PC-9 (cell line): ENCODE data around the gene CENPX. TPM values are rescaled to one million over a fixed set of nuclear protein-coding genes. Genes with fewer than 3 reads are reported as not detected.

Experiments
- BruUV-seq: library from RNA; stranded (reverse); fragments of 400-500 nt; replicated peaks from 2 replicates; lab custom pipeline; 2021; lab: Mats Ljungman, UMichigan
- CTCF ChIA-PET: fragments of 300-600 bp; sonication (Branson Sonifier 250); formaldehyde crosslinking; loops from one replicate; lab custom pipeline; 2022; ENCODE audit warnings: antibody characterized with exemption; lab: Charles Lee
- POLR2A ChIA-PET: fragments of 300-600 bp; sonication (Branson Sonifier 250); formaldehyde crosslinking; loops from one replicate; lab custom pipeline; 2022; ENCODE audit warnings: antibody characterized with exemption; ENCODE audit not compliant: unreplicated experiment; lab: Charles Lee
- DNase-seq, 2 experiments: peaks; one replicate each; pipeline versions ENCODE4 v3.0.0 to v3.0.0-alpha.2; 2015 to 2022; ENCODE audit warnings: mixed read lengths in 1 of 2
- H2AFZ ChIP-seq: fragments of 200-600 bp; sonication (generic); 2 replicates; pipeline ENCODE4 v1.8.1; 2017; ENCODE audit warnings: antibody characterized with exemption
- H3F3A ChIP-seq: fragments of 200-600 bp; sonication (generic); 2 replicates; pipeline ENCODE4 v1.8.1; 2017; ENCODE audit warnings: antibody characterized with exemption, mild to moderate bottlenecking, low read depth; ENCODE audit not compliant: insufficient read depth
- H3K27ac ChIP-seq: fragments of 200-600 bp; sonication (generic); 2 replicates; pipeline ENCODE4 v1.6.1; 2016; ENCODE audit warnings: mixed run types
- H3K27me3 ChIP-seq: fragments of 200-600 bp; sonication (generic); 2 replicates; pipeline ENCODE4 v1.6.1; 2016; ENCODE audit warnings: low read depth, mixed run types; ENCODE audit not compliant: insufficient read depth
- H3K36me3 ChIP-seq: fragments of 200-600 bp; sonication (generic); 2 replicates; pipeline ENCODE4 v1.6.1; 2016; ENCODE audit warnings: low read depth, mixed run types
- H3K4me1 ChIP-seq: fragments of 200-600 bp; sonication (generic); replicated peaks from 2 replicates; pipeline ENCODE4 v1.6.1; 2016; ENCODE audit warnings: mixed run types; ENCODE audit not compliant: insufficient read depth
- H3K4me2 ChIP-seq: fragments of 200-600 bp; sonication (generic); 2 replicates; pipeline ENCODE4 v1.6.1; 2017; ENCODE audit warnings: mixed run types
- H3K4me3 ChIP-seq: fragments of 200-600 bp; sonication (generic); 2 replicates; pipeline ENCODE4 v1.6.1; 2016; ENCODE audit warnings: mixed run types
- H3K79me2 ChIP-seq: fragments of 200-600 bp; sonication (generic); 2 replicates; pipeline ENCODE4 v1.6.1; 2017; ENCODE audit warnings: low read depth, mixed run types
- H3K9me2 ChIP-seq: fragments of 200-600 bp; sonication (generic); 2 replicates; pipeline ENCODE4 v1.8.1; 2017; ENCODE audit warnings: mild to moderate bottlenecking; ENCODE audit not compliant: insufficient read depth
- H3K9me3 ChIP-seq: fragments of 200-600 bp; sonication (generic); 2 replicates; pipeline ENCODE4 v1.8.1; 2016; ENCODE audit warnings: low read depth; ENCODE audit not compliant: insufficient read depth
- H4K20me1 ChIP-seq: fragments of 200-600 bp; sonication (generic); 2 replicates; pipeline ENCODE4 v1.8.1; 2017; ENCODE audit not compliant: insufficient read depth
- EZH2 ChIP-seq: fragments of 200-600 bp; sonication (generic); IDR thresholded peaks from 2 replicates; pipeline ENCODE4 v1.8.0; 2017; ENCODE audit warnings: antibody characterized with exemption, low read depth
- intact Hi-C: fragments of 100-400 bp; cut with micrococcal nuclease; formaldehyde crosslinking; loops from one replicate; pipeline ENCODE4 v1.10.0; 2022; ENCODE audit not compliant: unreplicated experiment
- total RNA-seq: library from RNA; stranded (reverse); gene quantifications from 2 replicates; pipeline ENCODE4 v1.2.3, GENCODE V29; 2021
- TF ChIP-seq, protein P1 (sequence below): fragments of 200-600 bp; sonication (generic); conservative IDR thresholded peaks from 2 replicates; pipeline ENCODE4 v1.6.1; 2017; ENCODE audit warnings: mixed run types, antibody characterized with exemption, mild to moderate bottlenecking, moderate library complexity

The CENPX gene
- total RNA-seq, 1 experiment from 2014 or later: 132 TPM

DNA sequence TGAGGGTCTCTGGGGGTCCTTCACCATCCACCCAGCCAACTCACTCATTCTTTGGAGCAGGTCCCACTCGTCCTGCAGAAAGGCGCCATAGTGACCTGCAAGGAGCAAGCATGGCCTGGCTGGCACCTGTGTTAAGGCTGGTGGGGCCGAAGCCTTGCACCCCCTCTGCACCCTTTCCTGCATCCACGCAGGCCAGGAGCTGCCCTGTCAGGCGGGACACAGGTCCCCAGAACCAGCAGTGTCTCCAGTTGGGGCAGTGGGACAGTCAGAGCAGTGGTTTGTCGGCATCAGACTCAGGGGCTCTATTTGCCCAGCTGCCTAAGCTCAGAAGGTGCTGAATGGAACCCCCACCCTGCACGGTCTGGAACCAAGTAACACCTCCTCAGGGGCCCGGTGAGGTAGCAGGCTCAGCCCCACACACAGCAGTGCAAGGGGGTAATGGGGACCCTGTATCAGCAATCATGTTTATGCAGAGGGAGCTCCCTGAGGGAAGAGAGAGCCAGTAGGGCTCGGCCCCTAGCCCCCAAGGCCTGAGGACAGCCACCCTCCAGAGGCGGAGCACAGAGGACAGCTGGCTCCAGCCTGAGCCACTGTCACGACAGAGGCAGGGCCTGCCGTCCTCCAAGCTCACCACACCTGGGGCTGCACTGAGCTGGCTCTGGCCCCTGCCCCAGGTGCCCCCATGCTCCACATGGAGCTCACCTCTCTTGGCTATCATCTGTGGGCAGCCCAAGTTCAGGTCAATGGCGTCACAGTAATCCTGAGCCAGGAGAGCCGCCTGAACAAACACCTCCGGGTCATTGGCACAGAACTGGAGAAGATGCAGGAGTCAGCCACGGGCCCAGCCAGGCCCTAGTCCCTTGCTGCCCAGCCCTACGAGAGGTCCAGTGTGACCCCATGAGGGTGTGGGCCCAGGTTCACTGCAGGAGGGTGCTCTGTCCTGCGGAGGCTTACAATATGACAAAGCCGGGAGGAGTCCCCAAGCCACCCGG, 41.0 kb upstream of the CENPX start:
- BruUV-seq: no TSS peak
- POLR2A ChIA-PET: interaction anchor here (0.7 kb wide), 1 partner anchor 35 kb away, joined by 3 read pairs; no protein-coding TSS in a partner anchor
- CTCF ChIA-PET: interaction anchor here (0.9 kb wide), 1 partner anchor 26 kb away, joined by 3 read pairs; the partner anchor contains the start of gene DCXR

DNA sequence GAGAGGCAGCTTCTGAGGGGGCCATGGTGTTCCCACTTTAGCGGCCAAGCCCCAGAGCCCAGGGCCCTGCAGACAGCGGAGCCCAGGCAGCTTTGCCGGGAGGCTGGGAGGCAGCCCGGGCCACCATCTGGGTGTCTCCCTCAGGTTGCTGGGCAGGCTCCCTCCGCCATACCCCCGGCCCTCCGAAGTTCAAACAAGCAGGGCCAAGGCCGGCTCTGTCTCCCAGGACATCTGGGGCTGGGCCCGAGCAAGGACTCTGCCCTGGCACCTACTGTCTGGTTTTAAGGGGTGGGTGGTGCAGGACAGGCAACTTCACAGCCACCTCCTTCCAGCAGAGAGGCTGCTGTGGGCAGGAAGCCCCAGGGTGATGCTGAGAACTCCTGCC, 40.3 kb upstream of the CENPX start:
- no peaks in the 10 kb centered on the region for H3K27me3 ChIP-seq
- H3K9me2 ChIP-seq: no peaks in the 10 kb centered on the region
- H3K4me2 ChIP-seq: no peak overlapping the region
- no peak overlapping the region for H3K4me3 ChIP-seq
- H4K20me1 ChIP-seq: no peaks in the 10 kb centered on the region
- peaks cover 17% of the 10 kb centered on the region; the same call in 1 of the 2 replicates for H3K79me2 ChIP-seq
- H3K27ac ChIP-seq: no peak overlapping the region
- no peaks in the 10 kb centered on the region for H3K36me3 ChIP-seq
- H3K4me1 ChIP-seq: peaks cover 9% of the 10 kb centered on the region; the same call in 1 of the 2 replicates
- DNase-seq: no peak
- no peaks in the 10 kb centered on the region for H3K9me3 ChIP-seq
- intact Hi-C loops: no loop called here
- BruUV-seq: no TSS peak
- no peak for TF ChIP-seq EZH2
- TF ChIP-seq, protein P1, sequence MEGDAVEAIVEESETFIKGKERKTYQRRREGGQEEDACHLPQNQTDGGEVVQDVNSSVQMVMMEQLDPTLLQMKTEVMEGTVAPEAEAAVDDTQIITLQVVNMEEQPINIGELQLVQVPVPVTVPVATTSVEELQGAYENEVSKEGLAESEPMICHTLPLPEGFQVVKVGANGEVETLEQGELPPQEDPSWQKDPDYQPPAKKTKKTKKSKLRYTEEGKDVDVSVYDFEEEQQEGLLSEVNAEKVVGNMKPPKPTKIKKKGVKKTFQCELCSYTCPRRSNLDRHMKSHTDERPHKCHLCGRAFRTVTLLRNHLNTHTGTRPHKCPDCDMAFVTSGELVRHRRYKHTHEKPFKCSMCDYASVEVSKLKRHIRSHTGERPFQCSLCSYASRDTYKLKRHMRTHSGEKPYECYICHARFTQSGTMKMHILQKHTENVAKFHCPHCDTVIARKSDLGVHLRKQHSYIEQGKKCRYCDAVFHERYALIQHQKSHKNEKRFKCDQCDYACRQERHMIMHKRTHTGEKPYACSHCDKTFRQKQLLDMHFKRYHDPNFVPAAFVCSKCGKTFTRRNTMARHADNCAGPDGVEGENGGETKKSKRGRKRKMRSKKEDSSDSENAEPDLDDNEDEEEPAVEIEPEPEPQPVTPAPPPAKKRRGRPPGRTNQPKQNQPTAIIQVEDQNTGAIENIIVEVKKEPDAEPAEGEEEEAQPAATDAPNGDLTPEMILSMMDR: no peak
- ChIA-PET POLR2A (interaction anchor here (0.7 kb wide), 1 partner anchor 35 kb away, joined by 3 read pairs; no protein-coding TSS in a partner anchor), CTCF (no interaction called here)
- no peaks in the 10 kb centered on the region for H3F3A ChIP-seq
- no peak overlapping the region for H2AFZ ChIP-seq

More for the DNA sequence above, 41.0 kb upstream of the CENPX start:
- peak overlapping the region; percentile 89 for H3K4me2 ChIP-seq
- H3K4me1 ChIP-seq: peaks cover 9% of the 10 kb centered on the region; the same call in 1 of the 2 replicates
- H3K36me3 ChIP-seq: no peaks in the 10 kb centered on the region
- H2AFZ ChIP-seq: no peak overlapping the region
- no peaks in the 10 kb centered on the region for H3K9me3 ChIP-seq
- no peaks in the 10 kb centered on the region for H3K27me3 ChIP-seq
- peak overlapping the region; percentile 71 for H3K4me3 ChIP-seq
- no peaks in the 10 kb centered on the region for H3K9me2 ChIP-seq
- DNase-seq: no peak
- no peaks in the 10 kb centered on the region for H4K20me1 ChIP-seq
- no peaks in the 10 kb centered on the region for H3F3A ChIP-seq
- intact Hi-C loops: no loop called here
- TF ChIP-seq, protein P1: no peak
- no peak for TF ChIP-seq EZH2
- H3K79me2 ChIP-seq: peaks cover 17% of the 10 kb centered on the region; the same call in 1 of the 2 replicates
- no peak overlapping the region for H3K27ac ChIP-seq

DNA sequence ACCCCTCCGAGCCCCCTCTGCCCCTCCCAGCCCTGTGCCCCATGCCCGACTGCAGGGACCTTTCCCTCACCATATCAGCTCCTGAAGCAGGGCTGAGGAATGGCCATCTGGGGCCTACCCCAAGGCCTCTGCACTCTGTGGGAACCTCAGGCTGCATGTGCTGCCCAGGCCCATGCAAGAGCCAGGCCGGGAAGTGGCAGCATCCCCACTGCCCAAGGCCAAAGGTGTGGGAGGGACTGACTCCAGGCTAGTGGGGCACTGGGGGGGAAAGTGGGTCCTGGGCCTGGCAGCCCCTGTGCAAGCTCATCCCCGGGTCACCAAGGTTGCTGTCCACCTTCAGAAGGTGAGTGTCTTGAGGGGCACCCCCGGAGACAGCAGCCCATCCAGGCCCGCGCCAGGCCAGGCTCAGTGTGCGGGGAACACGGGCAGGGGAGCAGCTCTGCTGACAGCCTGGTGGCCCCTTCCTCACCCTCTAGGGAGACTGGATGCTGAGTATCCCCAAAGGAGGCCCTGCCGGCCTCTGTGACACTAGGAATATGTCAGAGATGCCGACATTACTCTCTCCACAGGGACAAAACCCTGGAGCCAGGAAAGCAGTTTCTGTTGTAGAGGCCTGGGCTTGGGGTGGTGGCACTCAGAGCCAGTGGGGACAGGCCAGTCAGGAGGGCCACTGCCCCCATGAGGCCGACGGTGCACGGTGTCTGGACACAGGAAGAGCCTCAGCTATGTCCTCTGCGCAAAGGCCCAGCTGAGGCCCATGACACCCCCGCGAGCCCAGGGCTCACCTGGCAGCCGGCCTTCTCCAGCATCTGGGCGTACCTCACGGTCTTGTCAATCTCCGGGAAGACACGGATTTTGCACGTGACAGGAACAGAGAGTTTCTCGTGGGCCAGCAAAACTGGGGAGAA, 39.7 kb upstream of the CENPX start:
- intact Hi-C loops: no loop called here
- ChIA-PET CTCF (no interaction called here), POLR2A (no interaction called here)
- Histone ChIP-seq H3K27me3 (no peaks in the 10 kb centered on the region), H3K36me3 (no peaks in the 10 kb centered on the region), H2AFZ (no peak overlapping the region), H3K4me3 (no peak overlapping the region), H3K79me2 (peaks cover 17% of the 10 kb centered on the region; the same call in 1 of the 2 replicates), H3K4me2 (no peak overlapping the region), H3K27ac (no peak overlapping the region), H3F3A (no peaks in the 10 kb centered on the region), H4K20me1 (no peaks in the 10 kb centered on the region), H3K9me2 (no peaks in the 10 kb centered on the region), H3K9me3 (no peaks in the 10 kb centered on the region), H3K4me1 (peaks cover 9% of the 10 kb centered on the region; the same call in 1 of the 2 replicates)
- BruUV-seq: no TSS peak
- DNase-seq: no peak
- no peak for TF ChIP-seq EZH2
- TF ChIP-seq, protein P1: no peak
